PC-3 (cell line): ENCODE data around the gene ETV3L. TPM values are rescaled to one million over a fixed set of nuclear protein-coding genes. Genes with fewer than 3 reads are reported as not detected.

ENCODE experiments used
- ATAC-seq: fragments of 200-7000 bp; cut with Tn5 transposase; 2 replicates; pipeline ENCODE4 v1.9.1; 2020; ENCODE audit warnings: mild to moderate bottlenecking, moderate library complexity
- BruUV-seq: library from RNA; stranded (reverse); fragments of 400-500 nt; replicated peaks from 2 replicates; lab custom pipeline; 2021; lab: Mats Ljungman, UMichigan
- CTCF ChIA-PET: fragments of 300-600 bp; sonication (Branson Sonifier 250); formaldehyde crosslinking; loops from one replicate; lab custom pipeline; 2022; ENCODE audit warnings: antibody characterized with exemption; lab: Charles Lee
- POLR2A ChIA-PET: fragments of 300-600 bp; sonication (Branson Sonifier 250); formaldehyde crosslinking; loops from one replicate; lab custom pipeline; 2022; ENCODE audit warnings: antibody characterized with exemption; ENCODE audit not compliant: unreplicated experiment; lab: Charles Lee
- DNase-seq: peaks from one replicate; pipeline ENCODE4 v3.0.0-alpha.2; 2015
- H2AFZ ChIP-seq: fragments of 300-600 bp; sonication (generic); 2 replicates; pipeline ENCODE4 v1.6.0; 2016; ENCODE audit warnings: antibody characterized with exemption, low read length
- H3F3A ChIP-seq: fragments of 300-600 bp; sonication (generic); one replicate; pipeline ENCODE4 v1.6.0; 2017; ENCODE audit warnings: antibody characterized with exemption, low read length, control low read depth, mild to moderate bottlenecking; ENCODE audit not compliant: unreplicated experiment
- H3K27ac ChIP-seq: fragments of 300-600 bp; sonication (generic); 2 replicates; pipeline ENCODE4 v1.5.1; 2016; ENCODE audit warnings: mild to moderate bottlenecking, low read length
- H3K27me3 ChIP-seq: fragments of 300-600 bp; sonication (generic); 2 replicates; pipeline ENCODE4 v1.6.1; 2016; ENCODE audit warnings: low read length, mixed read lengths
- H3K36me3 ChIP-seq: fragments of 300-600 bp; sonication (generic); 2 replicates; pipeline ENCODE4 v1.6.1; 2016; ENCODE audit warnings: low read depth, mixed run types, low read length, mixed read lengths
- H3K4me1 ChIP-seq: fragments of 300-600 bp; sonication (generic); 2 replicates; pipeline ENCODE4 v1.5.1; 2016; ENCODE audit warnings: low read length; ENCODE audit not compliant: insufficient read depth
- H3K4me2 ChIP-seq: fragments of 300-600 bp; sonication (generic); 2 replicates; pipeline ENCODE4 v1.6.0; 2016; ENCODE audit warnings: low read length
- H3K4me3 ChIP-seq: fragments of 300-600 bp; sonication (generic); 2 replicates; pipeline ENCODE4 v1.5.1; 2016; ENCODE audit warnings: mild to moderate bottlenecking, low read length, mixed read lengths
- H3K79me2 ChIP-seq: fragments of 300-600 bp; sonication (generic); 2 replicates; pipeline ENCODE4 v1.6.1; 2017; ENCODE audit warnings: low read length, mixed read lengths
- H3K9ac ChIP-seq: fragments of 300-600 bp; sonication (generic); 2 replicates; pipeline ENCODE4 v1.6.0; 2016; ENCODE audit warnings: mild to moderate bottlenecking, low read length
- H3K9me2 ChIP-seq: fragments of 300-600 bp; sonication (generic); replicated peaks from 2 replicates; pipeline ENCODE4 v1.6.1; 2016; ENCODE audit warnings: mixed run types, low read length, mixed read lengths
- H3K9me3 ChIP-seq: fragments of 300-600 bp; sonication (generic); 2 replicates; pipeline ENCODE4 v1.6.1; 2016; ENCODE audit warnings: low read length, mixed read lengths
- H4K20me1 ChIP-seq: fragments of 300-600 bp; sonication (generic); 2 replicates; pipeline ENCODE4 v1.6.1; 2016; ENCODE audit warnings: low read length, mixed read lengths
- EZH2 ChIP-seq: fragments of 300-600 bp; sonication (generic); IDR thresholded peaks from one replicate; pipeline ENCODE4 v1.6.1; 2017; ENCODE audit warnings: antibody characterized with exemption, mild to moderate bottlenecking, low read length; ENCODE audit not compliant: unreplicated experiment
- EZH2phosphoT487 ChIP-seq: fragments of 300-600 bp; sonication (generic); IDR thresholded peaks from 2 replicates; pipeline ENCODE4 v1.6.1; 2018; ENCODE audit warnings: mild to moderate bottlenecking, antibody characterized with exemption, low read length, borderline replicate concordance
- intact Hi-C: fragments of 100-400 bp; cut with micrococcal nuclease; formaldehyde crosslinking; loops from 2 replicates; pipeline ENCODE4 v1.9.0; 2023
- total RNA-seq: library from RNA; depleted of rRNA; stranded (reverse); fragments of >200 nt; gene quantifications from 2 replicates; pipeline ENCODE4 v1.2.3, GENCODE V29; 2014
- TF ChIP-seq, protein P1 (sequence below): fragments of 300-600 bp; sonication (generic); conservative IDR thresholded peaks from 2 replicates; pipeline ENCODE4 v1.5.1; 2017; ENCODE audit warnings: antibody characterized with exemption, low read depth, mild to moderate bottlenecking, low read length

The ETV3L gene
- total RNA-seq, 1 experiment from 2014 or later, result not detected

DNA sequence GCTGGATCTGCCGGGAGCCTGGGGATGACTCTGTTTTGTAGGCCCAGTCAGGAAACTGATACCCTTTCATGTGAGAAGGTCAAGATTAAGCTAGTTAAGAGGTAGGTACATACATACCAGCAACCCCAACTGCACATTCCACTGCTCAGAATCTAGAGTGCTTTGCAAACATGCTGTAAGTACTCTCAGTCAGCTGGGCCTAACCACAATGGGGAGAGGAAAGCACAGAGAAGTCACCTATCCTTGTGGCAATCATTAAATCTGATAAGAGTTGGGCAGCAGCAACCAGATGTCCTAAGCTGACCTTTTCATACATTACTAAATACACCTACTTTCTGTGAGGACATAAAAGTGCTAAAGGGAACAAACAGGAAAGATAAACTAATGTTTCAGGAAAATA lies 36.0 kb upstream of the ETV3L start:
- Histone ChIP-seq H2AFZ (no peak overlapping the region), H3K27me3 (no peaks in the 10 kb centered on the region), H3K4me1 (peaks cover 14% of the 10 kb centered on the region), H3K9me2 (no peaks in the 10 kb centered on the region), H4K20me1 (peaks cover 21% of the 10 kb centered on the region), H3K79me2 (peaks cover 38% of the 10 kb centered on the region), H3K4me3 (no peak overlapping the region), H3K4me2 (peak overlapping the region; percentile 92; the same call in 1 of the 2 replicates), H3K27ac (no peak overlapping the region), H3K36me3 (peaks cover 48% of the 10 kb centered on the region), H3K9ac (no peak overlapping the region), H3F3A (no peaks in the 10 kb centered on the region), H3K9me3 (no peaks in the 10 kb centered on the region)
- DNase-seq (no peak), ATAC-seq (no peak)
- TF ChIP-seq EZH2phosphoT487, result no peak
- TF ChIP-seq, protein P1, sequence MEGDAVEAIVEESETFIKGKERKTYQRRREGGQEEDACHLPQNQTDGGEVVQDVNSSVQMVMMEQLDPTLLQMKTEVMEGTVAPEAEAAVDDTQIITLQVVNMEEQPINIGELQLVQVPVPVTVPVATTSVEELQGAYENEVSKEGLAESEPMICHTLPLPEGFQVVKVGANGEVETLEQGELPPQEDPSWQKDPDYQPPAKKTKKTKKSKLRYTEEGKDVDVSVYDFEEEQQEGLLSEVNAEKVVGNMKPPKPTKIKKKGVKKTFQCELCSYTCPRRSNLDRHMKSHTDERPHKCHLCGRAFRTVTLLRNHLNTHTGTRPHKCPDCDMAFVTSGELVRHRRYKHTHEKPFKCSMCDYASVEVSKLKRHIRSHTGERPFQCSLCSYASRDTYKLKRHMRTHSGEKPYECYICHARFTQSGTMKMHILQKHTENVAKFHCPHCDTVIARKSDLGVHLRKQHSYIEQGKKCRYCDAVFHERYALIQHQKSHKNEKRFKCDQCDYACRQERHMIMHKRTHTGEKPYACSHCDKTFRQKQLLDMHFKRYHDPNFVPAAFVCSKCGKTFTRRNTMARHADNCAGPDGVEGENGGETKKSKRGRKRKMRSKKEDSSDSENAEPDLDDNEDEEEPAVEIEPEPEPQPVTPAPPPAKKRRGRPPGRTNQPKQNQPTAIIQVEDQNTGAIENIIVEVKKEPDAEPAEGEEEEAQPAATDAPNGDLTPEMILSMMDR, result no peak
- no peak for TF ChIP-seq EZH2
- no TSS peak for BruUV-seq
- POLR2A ChIA-PET, result no interaction called here
- intact Hi-C loops, result no loop called here
- CTCF ChIA-PET, result no interaction called here

GRCh38 chr1:157135070-157135469 lies 35.5 kb upstream of the ETV3L start:
- Histone ChIP-seq H3K4me3 (no peak overlapping the region), H3K27me3 (no peaks in the 10 kb centered on the region), H3K27ac (no peak overlapping the region), H3K9ac (no peak overlapping the region), H3K9me2 (no peaks in the 10 kb centered on the region), H3F3A (no peaks in the 10 kb centered on the region), H3K79me2 (peaks cover 38% of the 10 kb centered on the region), H3K36me3 (peaks cover 54% of the 10 kb centered on the region), H4K20me1 (peaks cover 21% of the 10 kb centered on the region), H3K4me1 (peaks cover 14% of the 10 kb centered on the region), H3K9me3 (no peaks in the 10 kb centered on the region), H3K4me2 (no peak overlapping the region), H2AFZ (no peak overlapping the region)
- no peak for DNase-seq
- intact Hi-C loops, result no loop called here
- no TSS peak for BruUV-seq
- TF ChIP-seq, protein P1, result no peak
- no peak for TF ChIP-seq EZH2phosphoT487
- TF ChIP-seq EZH2, result no peak
- POLR2A ChIA-PET, result no interaction called here
- CTCF ChIA-PET, result no interaction called here
- no peak for ATAC-seq

DNA sequence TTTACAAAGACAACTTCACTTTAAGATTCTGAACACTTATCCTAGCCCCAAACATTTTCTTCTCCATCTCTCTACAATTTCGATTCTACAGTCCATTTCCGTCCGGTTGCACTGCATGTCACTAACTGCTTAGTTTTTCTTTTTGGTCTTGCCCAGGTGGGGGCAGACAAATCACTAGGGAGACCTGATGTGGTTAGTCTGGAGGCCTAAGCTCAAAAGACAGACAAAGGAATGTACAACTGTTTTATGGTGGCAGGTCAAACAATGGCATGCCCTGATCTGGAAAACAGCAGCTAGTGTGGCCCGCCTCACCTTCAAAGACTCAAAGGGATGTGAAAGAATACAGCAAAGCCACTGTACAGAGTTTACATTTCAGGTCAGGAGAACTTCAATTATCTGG lies 34.8 kb upstream of the ETV3L start:
- TF ChIP-seq EZH2phosphoT487 (no peak), EZH2 (no peak)
- TF ChIP-seq, protein P1, result no peak
- Histone ChIP-seq H3K4me3 (no peak overlapping the region), H3K9me2 (no peaks in the 10 kb centered on the region), H3K9me3 (no peaks in the 10 kb centered on the region), H3F3A (no peaks in the 10 kb centered on the region), H3K4me1 (peaks cover 14% of the 10 kb centered on the region), H4K20me1 (peaks cover 21% of the 10 kb centered on the region), H2AFZ (no peak overlapping the region), H3K9ac (no peak overlapping the region), H3K36me3 (peaks cover 58% of the 10 kb centered on the region), H3K4me2 (no peak overlapping the region), H3K27me3 (no peaks in the 10 kb centered on the region), H3K79me2 (peaks cover 38% of the 10 kb centered on the region), H3K27ac (no peak overlapping the region)
- intact Hi-C loops, result no loop called here
- ChIA-PET CTCF (no interaction called here), POLR2A (no interaction called here)
- BruUV-seq, result no TSS peak
- DNase-seq (no peak), ATAC-seq (no peak)
